Measurements from ENCODE around the gene CAMTA1. TPM values are rescaled to one million over a fixed set of nuclear protein-coding genes. Genes with fewer than 3 reads are reported as not detected.

The CAMTA1 gene
- polyA plus RNA-seq, 1 donor from 2014 or later: 162 TPM

DNA sequence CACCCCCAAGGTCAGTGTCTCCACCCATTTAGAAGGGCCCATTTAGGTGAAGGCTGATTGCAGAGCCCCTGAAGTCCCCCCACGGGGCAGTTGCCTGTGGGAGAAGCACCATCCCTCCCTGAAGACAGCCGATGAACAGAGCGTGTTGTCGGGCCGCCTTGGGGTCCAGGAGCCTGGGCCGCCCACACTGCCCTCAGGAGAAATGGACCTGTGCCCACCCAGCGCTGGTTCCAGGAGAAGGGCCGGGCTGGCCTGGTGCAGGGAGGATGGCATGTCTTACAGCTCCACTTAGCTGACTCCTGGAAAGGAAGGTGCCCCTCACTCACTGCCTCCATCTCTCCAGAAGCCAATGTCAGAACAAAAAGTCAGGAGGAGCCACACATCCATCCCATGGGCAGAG lies 733.2 kb downstream of the CAMTA1 start:
- no peaks in the 10 kb centered on the region for H4K20me1 ChIP-seq (ENCODE audit: insufficient read depth)
- no peak overlapping the region for H3K9ac ChIP-seq (ENCODE audit: low read length)
- no peaks in the 10 kb centered on the region for H3K36me3 ChIP-seq (ENCODE audit: insufficient read depth, low read length)
- H3K9me3 ChIP-seq (ENCODE audit: low read length): no peaks in the 10 kb centered on the region
- H3K9me2 ChIP-seq (ENCODE audit: insufficient read depth, low read length): no peaks in the 10 kb centered on the region
- H3K27ac ChIP-seq (ENCODE audit: low read length): no peak overlapping the region
- TF ChIP-seq, protein P1, sequence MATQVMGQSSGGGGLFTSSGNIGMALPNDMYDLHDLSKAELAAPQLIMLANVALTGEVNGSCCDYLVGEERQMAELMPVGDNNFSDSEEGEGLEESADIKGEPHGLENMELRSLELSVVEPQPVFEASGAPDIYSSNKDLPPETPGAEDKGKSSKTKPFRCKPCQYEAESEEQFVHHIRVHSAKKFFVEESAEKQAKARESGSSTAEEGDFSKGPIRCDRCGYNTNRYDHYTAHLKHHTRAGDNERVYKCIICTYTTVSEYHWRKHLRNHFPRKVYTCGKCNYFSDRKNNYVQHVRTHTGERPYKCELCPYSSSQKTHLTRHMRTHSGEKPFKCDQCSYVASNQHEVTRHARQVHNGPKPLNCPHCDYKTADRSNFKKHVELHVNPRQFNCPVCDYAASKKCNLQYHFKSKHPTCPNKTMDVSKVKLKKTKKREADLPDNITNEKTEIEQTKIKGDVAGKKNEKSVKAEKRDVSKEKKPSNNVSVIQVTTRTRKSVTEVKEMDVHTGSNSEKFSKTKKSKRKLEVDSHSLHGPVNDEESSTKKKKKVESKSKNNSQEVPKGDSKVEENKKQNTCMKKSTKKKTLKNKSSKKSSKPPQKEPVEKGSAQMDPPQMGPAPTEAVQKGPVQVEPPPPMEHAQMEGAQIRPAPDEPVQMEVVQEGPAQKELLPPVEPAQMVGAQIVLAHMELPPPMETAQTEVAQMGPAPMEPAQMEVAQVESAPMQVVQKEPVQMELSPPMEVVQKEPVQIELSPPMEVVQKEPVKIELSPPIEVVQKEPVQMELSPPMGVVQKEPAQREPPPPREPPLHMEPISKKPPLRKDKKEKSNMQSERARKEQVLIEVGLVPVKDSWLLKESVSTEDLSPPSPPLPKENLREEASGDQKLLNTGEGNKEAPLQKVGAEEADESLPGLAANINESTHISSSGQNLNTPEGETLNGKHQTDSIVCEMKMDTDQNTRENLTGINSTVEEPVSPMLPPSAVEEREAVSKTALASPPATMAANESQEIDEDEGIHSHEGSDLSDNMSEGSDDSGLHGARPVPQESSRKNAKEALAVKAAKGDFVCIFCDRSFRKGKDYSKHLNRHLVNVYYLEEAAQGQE (IDR thresholded peaks at IDR 0.05; ENCODE audit: borderline replicate concordance): no peak
- no peak for TF ChIP-seq POLR2AphosphoS5 (IDR thresholded peaks at IDR 0.05)
- TF ChIP-seq, protein P2, sequence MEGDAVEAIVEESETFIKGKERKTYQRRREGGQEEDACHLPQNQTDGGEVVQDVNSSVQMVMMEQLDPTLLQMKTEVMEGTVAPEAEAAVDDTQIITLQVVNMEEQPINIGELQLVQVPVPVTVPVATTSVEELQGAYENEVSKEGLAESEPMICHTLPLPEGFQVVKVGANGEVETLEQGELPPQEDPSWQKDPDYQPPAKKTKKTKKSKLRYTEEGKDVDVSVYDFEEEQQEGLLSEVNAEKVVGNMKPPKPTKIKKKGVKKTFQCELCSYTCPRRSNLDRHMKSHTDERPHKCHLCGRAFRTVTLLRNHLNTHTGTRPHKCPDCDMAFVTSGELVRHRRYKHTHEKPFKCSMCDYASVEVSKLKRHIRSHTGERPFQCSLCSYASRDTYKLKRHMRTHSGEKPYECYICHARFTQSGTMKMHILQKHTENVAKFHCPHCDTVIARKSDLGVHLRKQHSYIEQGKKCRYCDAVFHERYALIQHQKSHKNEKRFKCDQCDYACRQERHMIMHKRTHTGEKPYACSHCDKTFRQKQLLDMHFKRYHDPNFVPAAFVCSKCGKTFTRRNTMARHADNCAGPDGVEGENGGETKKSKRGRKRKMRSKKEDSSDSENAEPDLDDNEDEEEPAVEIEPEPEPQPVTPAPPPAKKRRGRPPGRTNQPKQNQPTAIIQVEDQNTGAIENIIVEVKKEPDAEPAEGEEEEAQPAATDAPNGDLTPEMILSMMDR (IDR thresholded peaks at IDR 0.05; ENCODE audit: poor library complexity, severe bottlenecking): no peak
- no peak for TF ChIP-seq SMC3 (conservative IDR thresholded peaks at IDR 0.05; ENCODE audit: poor library complexity)
- no peak for TF ChIP-seq EP300 (conservative IDR thresholded peaks at IDR 0.05; ENCODE audit: poor library complexity, severe bottlenecking)
- TF ChIP-seq TAF1 (IDR thresholded peaks at IDR 0.05; ENCODE audit: low read depth): no peak
- no peak for TF ChIP-seq MXI1 (conservative IDR thresholded peaks at IDR 0.05; ENCODE audit: poor library complexity, severe bottlenecking)
- no peak for TF ChIP-seq EZH2 (IDR thresholded peaks at IDR 0.05; ENCODE audit: borderline replicate concordance, insufficient read depth, low read length, poor library complexity, severe bottlenecking)
- TF ChIP-seq RAD21 (conservative IDR thresholded peaks at IDR 0.05): no peak
- H3K4me2 ChIP-seq (ENCODE audit: low read length): no peak overlapping the region
- H3K4me3 ChIP-seq (ENCODE audit: low read length): no peak overlapping the region
- no peaks in the 10 kb centered on the region for H3K27me3 ChIP-seq (ENCODE audit: insufficient read depth, low read depth, low read length)
- H3F3A ChIP-seq (ENCODE audit: insufficient read depth, low read length, poor library complexity, severe bottlenecking): no peaks in the 10 kb centered on the region
- H3K79me2 ChIP-seq (replicated peaks; ENCODE audit: insufficient read depth, low read length): no peaks in the 10 kb centered on the region
- H2AFZ ChIP-seq (ENCODE audit: low read depth, low read length): no peak overlapping the region

DNA sequence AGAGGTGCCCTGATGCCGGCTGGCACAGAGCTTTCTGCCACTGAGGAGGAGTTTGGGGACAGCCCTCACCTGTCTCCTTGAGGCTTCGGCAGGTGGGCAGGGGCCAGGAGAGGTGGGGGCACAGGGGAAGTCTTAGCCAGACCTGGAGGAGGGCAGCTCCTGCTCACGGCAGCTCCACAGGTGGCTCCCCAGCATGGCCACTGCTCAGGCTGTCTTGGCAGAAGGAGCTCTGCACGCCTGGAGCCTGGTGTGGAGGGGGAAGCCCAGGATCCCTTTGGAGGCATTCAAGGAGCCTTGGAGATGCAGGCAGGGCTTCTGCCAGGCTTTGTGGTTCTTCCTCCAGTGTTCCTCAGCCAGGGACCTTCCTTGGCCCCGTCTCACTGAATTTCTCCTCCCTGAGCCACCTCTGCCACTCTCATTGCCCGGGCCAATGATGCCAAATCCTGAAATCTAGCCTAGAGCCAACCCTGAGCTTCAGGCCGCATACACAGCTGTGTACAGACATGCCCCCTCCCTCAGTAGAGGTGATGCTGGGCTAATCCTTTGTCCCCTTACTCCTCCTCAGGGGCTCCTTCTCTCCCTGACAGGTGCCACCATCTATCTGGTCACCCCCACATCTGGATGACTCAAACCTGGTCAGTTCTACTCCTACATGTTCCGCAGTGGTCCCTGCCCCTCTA lies 734.1 kb downstream of the CAMTA1 start:
- Histone ChIP-seq H3K27ac (ENCODE audit: low read length) (no peak overlapping the region), H3K27me3 (ENCODE audit: insufficient read depth, low read depth, low read length) (no peaks in the 10 kb centered on the region), H2AFZ (ENCODE audit: low read depth, low read length) (no peak overlapping the region), H3K79me2 (replicated peaks; ENCODE audit: insufficient read depth, low read length) (no peaks in the 10 kb centered on the region), H3K9me3 (ENCODE audit: low read length) (no peaks in the 10 kb centered on the region), H3K4me2 (ENCODE audit: low read length) (no peak overlapping the region), H3F3A (ENCODE audit: insufficient read depth, low read length, poor library complexity, severe bottlenecking) (no peaks in the 10 kb centered on the region), H3K9me2 (ENCODE audit: insufficient read depth, low read length) (no peaks in the 10 kb centered on the region), H3K9ac (ENCODE audit: low read length) (no peak overlapping the region), H4K20me1 (ENCODE audit: insufficient read depth) (no peaks in the 10 kb centered on the region), H3K36me3 (ENCODE audit: insufficient read depth, low read length) (no peaks in the 10 kb centered on the region), H3K4me3 (ENCODE audit: low read length) (no peak overlapping the region)
- TF ChIP-seq RAD21 (conservative IDR thresholded peaks at IDR 0.05): no peak
- no peak for TF ChIP-seq MXI1 (conservative IDR thresholded peaks at IDR 0.05; ENCODE audit: poor library complexity, severe bottlenecking)
- TF ChIP-seq, protein P2 (IDR thresholded peaks at IDR 0.05; ENCODE audit: poor library complexity, severe bottlenecking): no peak
- TF ChIP-seq TAF1 (IDR thresholded peaks at IDR 0.05; ENCODE audit: low read depth): no peak

Measured in neural cell (in vitro differentiated cells).